SK-N-MC (cell line): ENCODE results near the gene SBSN.

Experiments
- EZH2 ChIP-seq: fragments of 200-600 bp; sonication (generic); IDR thresholded peaks from one replicate; pipeline ENCODE4 v1.6.1; 2017; ENCODE audit warnings: antibody characterized with exemption
- POLR2AphosphoS5 ChIP-seq: IDR thresholded peaks from 2 replicates; pipeline ENCODE4 v1.6.1; 2012; ENCODE audit warnings: mild to moderate bottlenecking, low read depth, low read length, borderline replicate concordance

DNA sequence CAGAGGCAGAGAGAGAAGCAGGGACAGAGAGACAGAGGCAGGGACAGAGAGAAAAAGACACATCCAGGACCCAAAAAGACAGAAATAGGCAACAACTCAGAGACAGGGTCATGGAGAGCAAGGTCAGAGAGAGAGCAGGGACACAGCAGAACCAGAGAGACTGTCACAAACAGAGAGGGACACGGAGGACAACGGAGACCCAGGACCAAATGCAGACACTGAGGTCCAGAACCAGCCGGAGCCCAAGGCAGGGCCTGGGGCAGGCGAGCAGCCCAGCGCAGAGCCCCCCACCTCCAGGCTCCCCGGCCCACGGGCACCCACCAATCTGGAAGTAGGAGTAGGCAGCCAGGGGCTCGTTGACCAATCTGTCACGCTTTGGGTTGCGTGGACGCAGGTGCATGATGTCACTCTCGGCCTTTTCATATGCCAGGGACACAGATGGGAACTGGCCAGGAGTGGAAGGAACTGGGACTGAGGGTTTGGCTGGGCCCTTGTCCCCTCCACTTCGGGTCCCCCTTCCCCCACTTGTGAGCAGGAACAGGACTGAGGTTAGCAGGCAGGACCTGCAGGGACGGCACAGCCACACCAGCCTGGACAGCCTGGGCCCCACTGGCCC is 25.4 kb upstream of the SBSN start:
- TF ChIP-seq EZH2 (no peak), POLR2AphosphoS5 (no peak)
